ENCODE data around the gene IFRD1.

The IFRD1 gene

GRCh38 chr7:112481833-112482670 is 31.8 kb downstream of the IFRD1 start (continued):
- TF ChIP-seq ZEB2 (tag by site-specific recombination; IDR thresholded peaks at IDR 0.05) (peak; percentile 61; the same call in 1 of the 2 replicates), ZBTB17 (tag by site-specific recombination; IDR thresholded peaks at IDR 0.05) (0 out of 2 replicates have a peak, but pooled peaks have one; percentile 35), ZSCAN30 (tag by site-specific recombination; IDR thresholded peaks at IDR 0.05) (peak; percentile 12; the same call in 1 of the 2 replicates), KLF9 (tag by site-specific recombination; IDR thresholded peaks at IDR 0.05; ENCODE audit: low read depth) (no peak), TSHZ1 (tag by site-specific recombination; IDR thresholded peaks at IDR 0.05; ENCODE audit: borderline replicate concordance) (no peak), ZNF24 (tag by site-specific recombination; IDR thresholded peaks at IDR 0.05) (0 out of 2 replicates have a peak, but pooled peaks have one; percentile 48), GLIS1 (tag by site-specific recombination; IDR thresholded peaks at IDR 0.05) (0 out of 2 replicates have a peak, but pooled peaks have one; percentile 18)

DNA sequence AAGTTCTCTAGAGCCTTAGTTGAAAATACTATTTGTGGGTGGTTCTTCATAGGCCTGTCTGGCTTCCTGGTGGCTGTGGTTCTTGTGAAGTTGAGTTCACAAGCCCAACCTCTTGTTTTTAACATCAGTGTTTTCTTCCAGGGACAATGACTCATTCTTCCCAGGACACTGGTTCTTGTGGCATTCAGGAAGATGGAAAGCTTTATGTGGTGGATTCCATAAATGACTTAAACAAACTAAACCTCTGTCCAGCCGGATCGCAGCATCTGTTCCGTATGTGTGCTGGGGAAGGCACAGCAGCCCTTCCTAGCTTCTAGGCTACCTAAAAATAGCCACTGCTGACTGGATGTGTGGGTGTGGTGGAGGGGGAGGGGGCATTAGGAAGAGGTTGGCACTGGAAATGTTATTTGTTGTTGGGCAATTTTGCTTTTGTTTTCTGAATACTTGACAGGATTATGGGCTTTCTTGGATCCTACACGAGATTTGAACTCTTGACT is 34.5 kb downstream of the IFRD1 start:
- POLR2A ChIA-PET, result interaction anchor here (3.5 kb wide), 1 partner anchor 34 kb away, joined by 16 read pairs; the partner anchor contains the start of gene IFRD1
- CTCF ChIA-PET, result interaction anchor here (1.3 to 2.8 kb wide), 3 partner anchors 11 to 31 kb away, joined by 3 to 26 read pairs (median 3); no protein-coding TSS in a partner anchor
- no peaks in the 10 kb centered on the region for H3K9me3 ChIP-seq (ENCODE audit: control insufficient read depth, insufficient read depth, low read depth, low read length)
- peaks cover 5% of the 10 kb centered on the region for H3K4me1 ChIP-seq (ENCODE audit: control insufficient read depth, insufficient read depth, low read length)
- H3K4me3 ChIP-seq (ENCODE audit: low read depth, low read length), result no peak overlapping the region
- no peak overlapping the region for H3K27ac ChIP-seq (ENCODE audit: extremely low read depth, low read depth, low read length)
- peaks cover 0 to 2% of the 10 kb centered on the region in 2 experiments; a peak in 2 of 3 replicates for H3K36me3 ChIP-seq (ENCODE audit: control insufficient read depth in 2 of 2, insufficient read depth in 1 of 2, low read length in 2 of 2)
- TF ChIP-seq REST (tag by site-specific recombination; IDR thresholded peaks at IDR 0.05) (peak; percentile 31; the same call in 1 of the 2 replicates), HOXA7 (CRISPR knock-in tag; IDR thresholded peaks at IDR 0.05; ENCODE audit: borderline replicate concordance) (no peak), ZNF514 (tag by site-specific recombination; IDR thresholded peaks at IDR 0.05) (no peak), KLF9 (tag by site-specific recombination; IDR thresholded peaks at IDR 0.05; ENCODE audit: low read depth) (peak; percentile 49; the same call in 1 of the 2 replicates), ZNF792 (tag by site-specific recombination; IDR thresholded peaks at IDR 0.05) (no peak), ZNF248 (tag by site-specific recombination; IDR thresholded peaks at IDR 0.05) (no peak), ZNF292 (tag by site-specific recombination; IDR thresholded peaks at IDR 0.05; ENCODE audit: borderline replicate concordance, low read depth) (no peak), ZSCAN23 (tag by site-specific recombination; IDR thresholded peaks at IDR 0.05) (no peak), ZNF600 (tag by site-specific recombination; IDR thresholded peaks at IDR 0.05) (peak; percentile 86), ZNF266 (tag by site-specific recombination; IDR thresholded peaks at IDR 0.05; ENCODE audit: low read depth) (no peak), PRDM10 (tag by site-specific recombination; IDR thresholded peaks at IDR 0.05) (0 out of 2 replicates have a peak, but pooled peaks have one; percentile 17), EGR2 (tag by site-specific recombination; IDR thresholded peaks at IDR 0.05; ENCODE audit: low read depth) (peak; percentile 61; the same call in 1 of the 2 replicates), ZFHX2 (tag by site-specific recombination; conservative IDR thresholded peaks at IDR 0.05) (peak; percentile 71), IKZF3 (tag by site-specific recombination; IDR thresholded peaks at IDR 0.05) (0 out of 2 replicates have a peak, but pooled peaks have one; percentile 12), ZNF146 (tag by site-specific recombination; IDR thresholded peaks at IDR 0.05) (no peak)
- TF ChIP-seq, protein P1, sequence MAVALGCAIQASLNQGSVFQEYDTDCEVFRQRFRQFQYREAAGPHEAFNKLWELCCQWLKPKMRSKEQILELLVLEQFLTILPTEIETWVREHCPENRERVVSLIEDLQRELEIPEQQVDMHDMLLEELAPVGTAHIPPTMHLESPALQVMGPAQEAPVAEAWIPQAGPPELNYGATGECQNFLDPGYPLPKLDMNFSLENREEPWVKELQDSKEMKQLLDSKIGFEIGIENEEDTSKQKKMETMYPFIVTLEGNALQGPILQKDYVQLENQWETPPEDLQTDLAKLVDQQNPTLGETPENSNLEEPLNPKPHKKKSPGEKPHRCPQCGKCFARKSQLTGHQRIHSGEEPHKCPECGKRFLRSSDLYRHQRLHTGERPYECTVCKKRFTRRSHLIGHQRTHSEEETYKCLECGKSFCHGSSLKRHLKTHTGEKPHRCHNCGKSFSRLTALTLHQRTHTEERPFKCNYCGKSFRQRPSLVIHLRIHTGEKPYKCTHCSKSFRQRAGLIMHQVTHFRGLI (tag by site-specific recombination; IDR thresholded peaks at IDR 0.05), result peak; percentile 97

Measured in HEK293 (cell line).